T-helper 17 cell (primary cell): ENCODE results near the gene LCLAT1. TPM values are rescaled to one million over a fixed set of nuclear protein-coding genes. Genes with fewer than 3 reads are reported as not detected.

Experiments
- ATAC-seq: fragments of 150-1000 bp; cut with Tn5 transposase; 2 replicates; pipeline ENCODE4 v1.10.0; 2021; ENCODE audit warnings: mild to moderate bottlenecking, moderate library complexity
- DNase-seq, 3 donors: peaks; one replicate each; pipeline versions ENCODE4 v3.0.0 to v3.0.0-alpha.2; 2020 to 2021
- H3K9me3 ChIP-seq: one replicate; pipeline ENCODE4 v1.7.0; 2013; ENCODE audit warnings: low read length, mild to moderate bottlenecking; ENCODE audit not compliant: control insufficient read depth, poor library complexity, severe bottlenecking
- H3K27ac Mint-ChIP-seq: one replicate; pipeline ENCODE4 v1.8.0; 2022; ENCODE audit warnings: mild to moderate bottlenecking, moderate library complexity, mixed read lengths
- H3K27me3 Mint-ChIP-seq: one replicate; pipeline ENCODE4 v1.8.0; 2022; ENCODE audit warnings: mixed read lengths
- H3K36me3 Mint-ChIP-seq: one replicate; pipeline ENCODE4 v1.8.0; 2022; ENCODE audit warnings: low read depth, mixed read lengths
- H3K4me1 Mint-ChIP-seq: one replicate; pipeline ENCODE4 v1.8.0; 2022; ENCODE audit warnings: mild to moderate bottlenecking, mixed read lengths
- H3K4me3 Mint-ChIP-seq: one replicate; pipeline ENCODE4 v1.8.0; 2022; ENCODE audit warnings: mild to moderate bottlenecking, moderate library complexity, mixed read lengths
- total RNA-seq, 4 donors: library from RNA in 2 of 4; stranded (reverse) in 2 of 4; gene quantifications; one replicate each; pipeline ENCODE4 v1.2.3 and lab custom pipeline; 2022 to 2026

LCLAT1 gene
- total RNA-seq, 2 donors from 2014 or later = 6.7 to 18.2 TPM

DNA sequence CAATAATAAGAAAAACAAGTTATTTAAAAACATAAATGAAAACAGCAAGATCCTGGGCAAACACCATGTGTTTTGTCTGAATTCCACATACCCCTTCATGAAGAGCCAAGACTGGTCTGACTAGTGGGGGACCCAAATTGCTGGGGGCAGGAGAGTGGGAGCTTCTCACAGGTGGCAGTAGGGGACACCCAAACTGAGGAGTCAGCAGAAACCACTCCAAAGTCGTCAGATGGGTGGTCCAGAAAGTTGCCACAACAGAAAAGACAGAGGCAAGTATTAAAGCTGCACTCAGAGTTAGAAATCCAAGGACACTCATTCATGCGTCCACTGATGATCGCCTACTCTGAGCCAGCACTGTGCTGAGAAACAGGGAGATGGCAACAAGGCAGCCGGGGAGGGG is 12.3 kb upstream of the LCLAT1 start:
- H3K4me1 Mint-ChIP-seq = peaks cover 9% of the 10 kb centered on the region
- no peaks in the 10 kb centered on the region for H3K27me3 Mint-ChIP-seq
- no peak overlapping the region for H3K27ac Mint-ChIP-seq
- H3K4me3 Mint-ChIP-seq = no peak overlapping the region
- H3K9me3 ChIP-seq = no peaks in the 10 kb centered on the region
- H3K36me3 Mint-ChIP-seq = no peaks in the 10 kb centered on the region
- no peak for ATAC-seq
- DNase-seq = no peak

DNA sequence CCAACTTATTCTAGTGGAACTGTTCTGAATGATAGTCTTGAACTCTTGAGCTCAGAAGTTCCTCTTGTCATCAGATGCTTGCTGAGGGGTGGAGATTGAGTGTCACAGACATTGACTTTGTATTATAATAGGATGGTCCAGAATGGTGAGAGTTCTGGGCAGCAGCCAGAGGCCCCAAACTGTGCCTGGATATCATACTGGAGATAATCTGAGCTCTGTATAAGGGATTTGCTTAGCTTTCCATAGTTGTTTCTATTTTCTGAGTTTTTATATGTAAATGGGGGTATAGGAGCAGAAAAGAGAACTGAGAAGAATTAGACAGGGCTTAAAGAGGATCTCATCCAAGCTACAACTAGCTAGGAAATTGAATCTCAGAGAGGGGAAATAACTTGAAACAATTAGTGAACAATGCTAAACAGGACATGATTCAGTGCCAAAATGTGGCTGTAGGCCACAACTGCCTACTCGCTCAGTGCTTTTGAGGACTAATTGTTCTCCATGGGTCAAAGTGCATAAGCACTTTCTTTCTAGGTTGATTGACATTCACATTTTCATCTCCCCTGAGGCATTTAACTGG is 10.1 kb upstream of the LCLAT1 start:
- H3K27me3 Mint-ChIP-seq = no peaks in the 10 kb centered on the region

DNA sequence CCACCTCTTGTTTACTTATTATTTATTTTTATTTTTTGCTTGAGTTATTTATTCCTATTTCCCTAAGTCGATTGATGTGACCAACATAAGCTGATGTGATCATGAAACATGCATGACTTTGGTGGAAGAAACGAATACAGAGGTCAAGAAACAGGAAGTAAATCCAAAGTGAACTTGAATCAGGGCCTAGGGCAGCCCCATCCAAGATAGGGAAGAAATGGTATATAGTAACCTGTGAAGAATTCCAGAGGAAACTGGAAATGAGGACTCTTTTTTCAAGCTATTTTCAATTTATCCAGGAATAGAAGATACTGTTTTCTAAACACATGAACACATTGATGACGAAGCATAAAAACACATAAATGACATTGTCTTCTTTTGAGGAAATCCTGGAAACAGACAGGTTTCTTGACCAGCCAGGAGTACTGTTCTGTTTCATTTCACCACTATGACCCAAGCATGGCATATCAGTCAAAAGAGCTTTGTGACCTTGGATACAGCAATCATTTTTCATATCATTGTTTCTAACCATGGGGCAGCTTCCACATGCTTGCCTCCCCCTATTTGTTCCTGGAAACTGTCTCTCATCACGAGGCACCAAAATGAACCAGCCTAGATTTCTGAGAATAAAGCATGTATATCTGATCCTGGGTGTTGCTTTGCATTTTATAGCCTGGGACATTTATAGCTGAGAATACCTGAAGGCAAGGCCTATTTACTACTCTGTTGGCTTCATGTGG is 9.1 kb upstream of the LCLAT1 start:
- ATAC-seq = no peak
- H3K36me3 Mint-ChIP-seq = no peaks in the 10 kb centered on the region
- no peak for DNase-seq
- H3K27ac Mint-ChIP-seq = no peak overlapping the region
- no peak overlapping the region for H3K4me3 Mint-ChIP-seq
- H3K27me3 Mint-ChIP-seq = no peaks in the 10 kb centered on the region
- no peaks in the 10 kb centered on the region for H3K9me3 ChIP-seq
- peaks cover 9% of the 10 kb centered on the region for H3K4me1 Mint-ChIP-seq

More for the DNA sequence above, 10.1 kb upstream of the LCLAT1 start:
- no peak overlapping the region for H3K4me3 Mint-ChIP-seq
- DNase-seq = no peak
- H3K36me3 Mint-ChIP-seq = no peaks in the 10 kb centered on the region
- ATAC-seq = peak; percentile 30
- H3K27ac Mint-ChIP-seq = no peak overlapping the region
- peaks cover 9% of the 10 kb centered on the region for H3K4me1 Mint-ChIP-seq
- H3K9me3 ChIP-seq = no peaks in the 10 kb centered on the region

DNA sequence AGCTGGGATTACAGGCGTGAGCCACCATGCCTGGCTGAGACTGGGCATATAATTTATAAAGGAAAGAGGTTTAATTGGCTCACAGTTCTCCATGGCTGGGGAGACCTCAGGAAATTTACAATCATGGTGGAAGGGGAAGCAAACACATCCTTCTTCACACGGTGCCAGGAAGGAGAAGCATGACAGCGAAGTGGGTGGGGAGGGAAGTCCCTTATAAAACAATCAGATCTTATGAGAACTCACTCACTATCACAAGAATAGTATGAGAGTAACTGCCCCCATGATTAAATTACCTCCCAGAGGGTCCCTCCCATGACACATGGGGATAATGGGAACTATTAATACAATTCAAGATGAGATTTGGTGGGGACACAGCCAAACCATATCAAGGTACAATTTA is 7.8 kb upstream of the LCLAT1 start:
- Mint-ChIP-seq H3K27me3 (no peaks in the 10 kb centered on the region), H3K36me3 (no peaks in the 10 kb centered on the region), H3K27ac (no peak overlapping the region), H3K4me1 (peaks cover 9% of the 10 kb centered on the region), H3K4me3 (no peak overlapping the region)
- no peak for DNase-seq
- H3K9me3 ChIP-seq = no peaks in the 10 kb centered on the region
- ATAC-seq = no peak

DNA sequence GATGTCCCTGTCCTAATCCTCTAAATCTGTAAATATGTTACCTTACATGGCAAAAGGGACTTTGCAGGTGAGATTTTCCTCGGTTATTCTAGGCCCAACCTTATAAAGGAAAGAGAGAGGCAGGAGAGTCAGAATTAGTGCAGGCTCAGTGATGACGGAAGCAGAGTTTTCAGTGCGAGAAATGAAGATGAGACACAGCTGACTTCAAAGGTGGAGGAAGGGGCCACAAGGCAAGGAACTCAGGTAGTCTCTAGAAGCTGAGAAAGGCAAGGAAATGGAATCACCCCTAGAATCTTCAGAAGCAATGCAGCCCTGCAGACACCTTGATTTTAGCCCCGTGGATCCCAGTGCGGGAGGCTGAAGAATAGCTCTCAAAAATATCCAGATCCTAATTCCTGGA is 7.2 kb upstream of the LCLAT1 start:
- peak overlapping the region; percentile 41 for H3K4me3 Mint-ChIP-seq
- no peaks in the 10 kb centered on the region for H3K36me3 Mint-ChIP-seq
- DNase-seq (no peak), ATAC-seq (no peak)
- H3K4me1 Mint-ChIP-seq = peaks cover 9% of the 10 kb centered on the region
- no peak overlapping the region for H3K27ac Mint-ChIP-seq
- H3K27me3 Mint-ChIP-seq = no peaks in the 10 kb centered on the region
- H3K9me3 ChIP-seq = no peaks in the 10 kb centered on the region

DNA sequence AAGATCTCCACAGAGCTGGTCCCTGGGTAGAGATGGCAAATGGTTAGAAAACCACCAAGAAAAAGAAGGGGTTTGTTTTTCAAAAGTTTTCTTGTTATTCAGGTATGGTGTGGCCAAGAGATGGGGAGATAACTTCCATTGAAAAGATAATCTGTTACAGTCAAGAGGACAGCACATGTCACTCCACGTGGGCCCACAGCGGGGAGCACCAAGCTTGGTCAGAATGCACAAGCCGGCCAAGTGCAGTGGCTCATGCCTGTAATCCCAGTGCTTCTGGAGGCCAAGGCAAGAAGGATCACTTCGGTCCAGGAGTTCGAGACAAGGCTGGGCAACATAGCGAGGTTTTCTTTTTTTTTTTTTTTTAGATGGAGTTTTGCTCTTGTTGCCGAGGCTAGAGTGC is 6.0 kb upstream of the LCLAT1 start:
- Mint-ChIP-seq H3K4me3 (no peak overlapping the region), H3K36me3 (no peaks in the 10 kb centered on the region), H3K4me1 (peaks cover 9% of the 10 kb centered on the region), H3K27ac (no peak overlapping the region), H3K27me3 (no peaks in the 10 kb centered on the region)
- no peaks in the 10 kb centered on the region for H3K9me3 ChIP-seq
- ATAC-seq = no peak
- DNase-seq = no peak

DNA sequence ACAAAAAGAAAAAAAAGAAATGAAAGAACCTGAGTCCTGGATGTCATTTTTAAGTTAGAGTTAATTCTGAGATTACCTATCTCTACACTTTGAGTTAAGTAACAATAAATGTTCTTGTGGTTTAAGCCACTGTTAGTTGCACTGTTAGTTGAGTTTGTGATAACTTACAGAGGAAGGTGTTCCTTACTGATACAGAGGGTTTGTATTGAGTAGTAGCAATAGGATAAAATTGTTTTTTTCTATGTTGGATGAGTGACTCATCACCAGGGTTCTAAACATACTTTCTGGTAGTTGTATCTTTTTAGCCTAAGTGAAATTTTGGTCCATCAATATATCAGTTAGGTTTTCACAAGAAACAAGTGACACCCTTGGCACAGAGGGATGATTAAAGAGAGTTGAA is 4.0 kb upstream of the LCLAT1 start:
- H3K9me3 ChIP-seq = no peaks in the 10 kb centered on the region
- no peak for DNase-seq
- Mint-ChIP-seq H3K36me3 (peaks cover 2% of the 10 kb centered on the region), H3K27me3 (no peaks in the 10 kb centered on the region), H3K4me3 (no peak overlapping the region), H3K27ac (no peak overlapping the region), H3K4me1 (peaks cover 11% of the 10 kb centered on the region)
- no peak for ATAC-seq

DNA sequence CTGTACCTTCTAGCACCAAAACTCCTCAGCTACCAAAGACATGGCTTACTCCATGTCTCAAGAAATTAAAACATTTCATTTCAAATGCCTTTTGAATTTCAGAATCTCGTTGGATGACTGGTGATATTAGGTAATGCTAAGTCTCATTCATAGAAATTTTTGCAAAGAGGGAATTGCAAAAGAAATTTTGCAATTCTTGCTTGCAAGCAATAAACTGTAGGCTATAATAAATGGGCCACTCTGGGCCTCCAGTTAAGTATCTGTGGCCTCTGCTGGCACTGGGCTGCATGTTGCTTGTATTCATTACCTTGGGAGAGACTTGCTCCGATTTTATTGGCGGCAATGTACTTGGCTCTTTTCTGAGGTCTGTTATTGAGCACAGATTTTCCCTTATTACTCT is 2.8 kb upstream of the LCLAT1 start:
- peaks cover 2% of the 10 kb centered on the region for H3K36me3 Mint-ChIP-seq
- DNase-seq (no peak), ATAC-seq (no peak)
- peaks cover 19% of the 10 kb centered on the region for H3K4me1 Mint-ChIP-seq
- H3K9me3 ChIP-seq = no peaks in the 10 kb centered on the region
- H3K4me3 Mint-ChIP-seq = no peak overlapping the region
- H3K27me3 Mint-ChIP-seq = no peaks in the 10 kb centered on the region
- H3K27ac Mint-ChIP-seq = no peak overlapping the region

DNA sequence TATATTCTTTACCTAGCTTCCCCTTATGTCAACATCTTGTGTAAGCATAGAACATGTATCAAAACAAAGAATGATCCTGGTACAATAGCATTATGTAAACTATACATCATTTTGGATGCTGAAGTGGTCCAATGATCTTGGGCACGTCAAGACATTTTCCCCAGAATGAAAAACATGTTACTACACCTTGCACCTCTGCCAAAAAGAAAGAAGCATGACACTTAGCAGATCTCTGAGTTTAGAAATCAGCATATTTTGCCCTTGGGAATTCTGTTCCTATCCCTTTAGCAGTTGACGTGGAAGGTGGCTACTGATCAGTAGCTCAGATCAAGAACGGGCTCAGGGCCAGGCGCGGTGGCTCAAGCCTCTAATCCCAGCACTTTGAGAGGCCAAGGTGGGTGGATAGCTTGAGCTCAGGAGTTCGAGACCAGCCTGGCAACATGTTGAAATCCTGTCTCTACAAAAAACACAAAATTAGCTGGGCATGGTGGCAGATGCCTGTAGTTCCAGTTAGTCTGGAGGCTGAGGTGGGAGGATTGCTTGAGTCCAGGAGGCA is 1.7 kb upstream of the LCLAT1 start:
- H3K36me3 Mint-ChIP-seq = peaks cover 4% of the 10 kb centered on the region
- H3K27ac Mint-ChIP-seq = peak overlapping the region; percentile 56
- DNase-seq (no peak), ATAC-seq (no peak)
- no peaks in the 10 kb centered on the region for H3K27me3 Mint-ChIP-seq
- H3K9me3 ChIP-seq = no peaks in the 10 kb centered on the region
- no peak overlapping the region for H3K4me3 Mint-ChIP-seq
- H3K4me1 Mint-ChIP-seq = peaks cover 22% of the 10 kb centered on the region

DNA sequence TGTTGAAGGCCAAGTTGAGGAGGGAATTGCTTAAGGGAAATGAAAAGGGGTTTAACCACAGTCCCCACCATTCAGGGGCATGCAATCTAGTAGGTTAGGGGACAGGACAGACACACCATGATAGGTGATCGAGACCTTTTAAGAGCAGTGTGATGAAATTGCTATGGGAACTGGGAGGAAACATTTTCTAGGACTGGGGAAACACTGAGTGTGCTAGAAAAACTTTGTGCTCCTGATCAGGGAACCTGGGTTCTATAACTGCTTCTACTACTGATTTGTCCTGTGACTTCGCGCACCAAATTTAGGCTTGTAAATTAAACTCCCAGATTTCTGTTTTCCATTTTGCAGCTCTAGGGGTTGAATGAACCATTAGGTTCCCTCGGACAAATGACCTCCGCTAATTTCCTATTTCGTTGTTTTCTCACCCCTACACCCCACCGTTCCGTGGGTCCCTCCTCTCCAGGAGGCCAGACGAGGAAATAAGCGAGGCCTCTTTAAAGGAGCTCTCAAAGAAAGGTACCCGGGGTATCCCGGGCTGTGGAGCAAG is 371 bp upstream of the LCLAT1 start:
- ATAC-seq = no peak

DNA sequence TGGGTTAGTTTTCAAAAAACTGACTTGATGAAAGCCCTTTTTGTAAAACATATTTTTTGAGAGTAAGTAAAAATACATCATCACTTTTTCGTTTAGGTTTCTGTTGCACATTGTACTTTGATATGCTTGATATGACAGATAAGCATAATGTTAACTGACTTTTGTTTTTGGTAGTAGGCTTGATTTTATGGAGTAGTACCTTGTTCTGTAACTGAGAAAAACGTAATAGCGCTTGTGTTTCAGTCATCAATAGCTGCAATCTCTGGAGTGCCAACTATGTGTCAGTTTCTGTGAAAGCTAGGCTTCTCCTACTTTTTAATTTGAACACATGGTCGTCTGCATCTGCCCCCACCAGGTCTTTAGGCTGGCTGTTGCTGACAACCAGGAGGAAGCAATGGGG is 1.3 kb downstream of the LCLAT1 start:
- Mint-ChIP-seq H3K27me3 (no peaks in the 10 kb centered on the region), H3K27ac (peak overlapping the region; percentile 98), H3K36me3 (peaks cover 4% of the 10 kb centered on the region), H3K4me3 (peak overlapping the region; percentile 95), H3K4me1 (peaks cover 39% of the 10 kb centered on the region)
- H3K9me3 ChIP-seq = no peaks in the 10 kb centered on the region
- DNase-seq (no peak), ATAC-seq (no peak)

More for the DNA sequence above, 371 bp upstream of the LCLAT1 start:
- DNase-seq = no peak
- no peaks in the 10 kb centered on the region for H3K9me3 ChIP-seq
- peak overlapping the region; percentile 95 for H3K4me3 Mint-ChIP-seq
- H3K4me1 Mint-ChIP-seq = peaks cover 30% of the 10 kb centered on the region
- H3K36me3 Mint-ChIP-seq = peaks cover 4% of the 10 kb centered on the region
- no peaks in the 10 kb centered on the region for H3K27me3 Mint-ChIP-seq
- H3K27ac Mint-ChIP-seq = peak overlapping the region; percentile 98

DNA sequence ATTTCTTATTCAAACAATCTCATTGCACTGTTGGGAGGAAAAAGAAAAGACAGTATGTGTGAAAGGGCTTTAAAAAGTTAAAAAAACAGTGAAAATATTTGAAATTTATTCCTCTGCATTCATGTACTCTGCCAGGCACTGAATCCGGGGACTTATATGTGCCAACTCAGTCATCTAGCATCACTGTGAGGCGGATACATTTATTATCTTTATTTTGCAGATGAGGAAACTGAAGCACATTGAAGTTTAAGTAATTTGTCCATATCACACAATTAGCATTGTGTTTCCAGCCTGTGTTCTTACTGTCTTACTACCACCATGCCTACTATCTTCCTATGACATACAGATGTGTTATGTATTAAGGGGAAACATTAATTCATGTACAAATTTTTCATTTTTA is 1.8 kb downstream of the LCLAT1 start:
- no peaks in the 10 kb centered on the region for H3K9me3 ChIP-seq
- Mint-ChIP-seq H3K4me1 (peaks cover 41% of the 10 kb centered on the region), H3K36me3 (peaks cover 4% of the 10 kb centered on the region), H3K27me3 (no peaks in the 10 kb centered on the region), H3K27ac (peak overlapping the region; percentile 98), H3K4me3 (peak overlapping the region; percentile 95)
- ATAC-seq (no peak), DNase-seq (no peak)

DNA sequence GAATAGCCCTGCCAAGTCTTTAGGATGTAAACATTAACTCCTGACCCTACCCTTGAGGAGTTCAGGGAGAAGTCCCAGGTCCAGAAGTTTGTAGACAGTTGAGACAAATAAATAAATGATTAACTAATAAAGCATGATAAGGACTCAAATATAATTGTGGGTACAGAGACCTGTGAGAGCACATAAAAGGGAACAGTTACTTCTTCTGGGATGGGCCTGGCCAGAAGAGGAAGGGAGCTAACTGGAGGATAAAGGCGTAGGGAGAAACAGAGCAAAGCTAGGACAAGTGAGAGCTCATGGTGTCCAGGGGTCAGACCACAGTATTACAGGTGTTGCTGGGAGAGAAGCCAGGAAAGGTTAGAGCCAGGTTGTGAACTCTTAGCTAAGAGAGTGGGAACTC is 3.0 kb downstream of the LCLAT1 start:
- peak overlapping the region; percentile 27 for H3K27ac Mint-ChIP-seq
- DNase-seq (no peak), ATAC-seq (no peak)
- H3K9me3 ChIP-seq = no peaks in the 10 kb centered on the region
- peaks cover 4% of the 10 kb centered on the region for H3K36me3 Mint-ChIP-seq
- no peaks in the 10 kb centered on the region for H3K27me3 Mint-ChIP-seq
- H3K4me1 Mint-ChIP-seq = peaks cover 41% of the 10 kb centered on the region
- H3K4me3 Mint-ChIP-seq = no peak overlapping the region
